Gastroesophageal sphincter (tissue), 4 donors: ENCODE data around the gene CASP8. TPM values are rescaled to one million over a fixed set of nuclear protein-coding genes. Genes with fewer than 3 reads are reported as not detected.

Experiments used
- ATAC-seq: fragments of 150-250 bp; one replicate; pipeline ENCODE4 v1.9.1; 2016; ENCODE audit warnings: mild to moderate bottlenecking, moderate library complexity
- H3K27ac ChIP-seq, 4 donors: fragments of 200-600 bp; sonication (generic) in 3 of 4; 1 replicate in 3 of 4; 2 replicates in 1 of 4; pipeline ENCODE4 v1.5.1; 2016 to 2019
- H3K27me3 ChIP-seq: fragments of 200-600 bp; sonication (generic); one replicate; pipeline ENCODE4 v1.5.1; 2019
- H3K36me3 ChIP-seq, 2 donors: fragments of 200-600 bp; sonication (generic); one replicate each; pipeline ENCODE4 v1.5.1; 2019; ENCODE audit warnings: control low read depth in 1 of 2
- H3K4me1 ChIP-seq, 3 donors: fragments of 200-600 bp; sonication (generic); 1 replicate in 2 of 3; 2 replicates in 1 of 3; pipeline ENCODE4 v1.5.1; 2016 to 2019; ENCODE audit warnings: control low read depth in 2 of 3
- H3K4me3 ChIP-seq, 2 donors: fragments of 200-600 bp; sonication (generic); one replicate each; pipeline ENCODE4 v1.5.1; 2019; ENCODE audit warnings: mild to moderate bottlenecking in 1 of 2, moderate library complexity in 1 of 2
- H3K9me3 ChIP-seq, 3 donors: fragments of 200-600 bp; sonication (generic); one replicate each; pipeline ENCODE4 v1.5.1; 2017 to 2019; ENCODE audit warnings: control low read depth in 2 of 3
- CTCF ChIP-seq, 4 experiments: fragments of 200-600 bp in 2 of 4; fragments of 450-650 bp in 2 of 4; sonication (generic) in 1 of 4; IDR thresholded peaks; one replicate each; pipeline ENCODE4 v1.5.1; 2017 to 2019; ENCODE audit warnings: antibody characterized with exemption in 4 of 4, mild to moderate bottlenecking in 2 of 4, moderate library complexity in 2 of 4
- EP300 ChIP-seq: sonication (generic); formaldehyde crosslinking; IDR thresholded peaks from one replicate; pipeline ENCODE4 v1.6.1; 2017; ENCODE audit warnings: antibody characterized with exemption, mild to moderate bottlenecking
- POLR2A ChIP-seq, 2 donors: fragments of 450-650 bp; IDR thresholded peaks; one replicate each; pipeline ENCODE4 v1.6.1; 2017; ENCODE audit warnings: antibody characterized with exemption in 2 of 2, mild to moderate bottlenecking in 2 of 2, moderate library complexity in 1 of 2
- POLR2AphosphoS5 ChIP-seq: sonication (generic); formaldehyde crosslinking; IDR thresholded peaks from one replicate; pipeline ENCODE4 v1.6.1; 2017; ENCODE audit warnings: antibody characterized with exemption
- WGBS, 2 donors: methylation state at CpG; one replicate each; pipeline ENCODE4 v1.1.5; 2018; ENCODE audit warnings: low coverage in 1 of 2; 5-methylcytosine and 5-hydroxymethylcytosine counted together
- total RNA-seq, 4 donors: library from RNA; depleted of rRNA; stranded (reverse); fragments of >200 nt; gene quantifications; one replicate each; pipeline ENCODE4 v1.1.0, GENCODE V29; 2016

The CASP8 gene
- total RNA-seq, 4 donors from 2014 or later: 6.4 to 12.3 (median 10.0) TPM

DNA sequence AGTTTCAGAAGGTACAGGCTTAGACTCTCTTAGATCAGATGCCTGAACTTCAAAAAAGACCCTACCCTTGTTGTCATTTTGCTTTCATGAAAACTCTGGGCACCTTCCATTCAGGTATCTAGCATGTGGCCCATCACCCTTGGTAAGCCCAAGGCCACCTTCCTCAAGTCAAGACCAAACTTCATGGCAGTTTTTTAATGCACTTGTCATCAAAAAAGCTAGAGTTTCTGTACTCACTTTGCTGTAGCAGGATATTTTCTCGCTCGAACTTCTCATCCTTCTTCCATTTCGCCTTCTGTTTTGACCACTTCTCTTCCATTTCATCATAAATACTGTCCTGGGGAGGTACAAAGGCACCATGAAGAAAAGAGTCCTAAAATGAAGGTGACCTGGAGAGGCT lies 48.6 kb downstream of the CASP8 start:
- H3K36me3 ChIP-seq: peaks cover 0 to 44% of the 10 kb centered on the region in 2 donors
- no peak for ATAC-seq
- TF ChIP-seq POLR2AphosphoS5: no peak
- TF ChIP-seq EP300: no peak
- TF ChIP-seq POLR2A (IDR thresholded peaks at IDR 0.05): no peak
- TF ChIP-seq CTCF (IDR thresholded peaks at IDR 0.05): no peak
- no peaks in the 10 kb centered on the region for H3K4me1 ChIP-seq
- no peaks in the 10 kb centered on the region for H3K27me3 ChIP-seq
- 83 to 100% methylated on average over 1 to 3 of the region's 3 CpGs for WGBS, 2 donors
- H3K4me3 ChIP-seq: no peak overlapping the region
- no peaks in the 10 kb centered on the region for H3K9me3 ChIP-seq
- H3K27ac ChIP-seq: no peak overlapping the region

- peaks cover 0 to 15% (median 0%) of the 10 kb centered on the region in 3 donors for H3K9me3 ChIP-seq
- no peak for ATAC-seq
- no peaks in the 10 kb centered on the region for H3K27me3 ChIP-seq
- H3K4me3 ChIP-seq: no peak overlapping the region
- peaks cover 0 to 23% of the 10 kb centered on the region in 2 donors for H3K36me3 ChIP-seq
- WGBS, 2 donors: 100% methylated on average over 2 of the region's 5 CpGs; no CpG with 5 or more reads in 1 of the 2 donors
- H3K4me1 ChIP-seq: no peaks in the 10 kb centered on the region
- H3K27ac ChIP-seq: no peak overlapping the region
- TF ChIP-seq CTCF (IDR thresholded peaks at IDR 0.05) (no peak), EP300 (no peak), POLR2A (IDR thresholded peaks at IDR 0.05) (no peak), POLR2AphosphoS5 (no peak)
These were observed 53.0 kb downstream of the CASP8 start for GRCh38 chr2:201313362-201313761.

GRCh38 chr2:201319511-201319910 lies 59.2 kb downstream of the CASP8 start:
- no peaks in the 10 kb centered on the region for H3K27me3 ChIP-seq
- no peak for TF ChIP-seq EP300
- WGBS, 2 donors: 38 to 39% methylated on average over 2 of the region's 2 CpGs
- H3K27ac ChIP-seq: no peak overlapping the region
- H3K36me3 ChIP-seq: peaks cover 0 to 20% of the 10 kb centered on the region in 2 donors
- ATAC-seq: no peak
- H3K9me3 ChIP-seq: peaks cover 0 to 44% (median 2%) of the 10 kb centered on the region in 3 donors
- H3K4me1 ChIP-seq: no peaks in the 10 kb centered on the region
- H3K4me3 ChIP-seq: no peak overlapping the region

- Histone ChIP-seq H3K4me1 (no peaks in the 10 kb centered on the region), H3K27me3 (no peaks in the 10 kb centered on the region), H3K27ac (no peak overlapping the region), H3K4me3 (no peak overlapping the region), H3K36me3 (peaks cover 0 to 20% of the 10 kb centered on the region in 2 donors), H3K9me3 (peaks cover 0 to 41% (median 2%) of the 10 kb centered on the region in 3 donors)
- no peak for ATAC-seq
- TF ChIP-seq POLR2A (IDR thresholded peaks at IDR 0.05): no peak
- 90% methylated on average over 3 of the region's 4 CpGs; no CpG with 5 or more reads in 1 of the 2 donors for WGBS, 2 donors
These were observed 59.9 kb downstream of the CASP8 start for GRCh38 chr2:201320257-201320656.

GRCh38 chr2:201320701-201321100 lies 60.4 kb downstream of the CASP8 start:
- no peak overlapping the region for H3K4me3 ChIP-seq
- H3K9me3 ChIP-seq: peaks cover 0 to 40% (median 2%) of the 10 kb centered on the region in 3 donors
- 50% methylated on average over 1 of the region's 4 CpGs; no CpG with 5 or more reads in 1 of the 2 donors for WGBS, 2 donors
- no peak for TF ChIP-seq CTCF (IDR thresholded peaks at IDR 0.05)
- TF ChIP-seq POLR2AphosphoS5: no peak
- TF ChIP-seq POLR2A (IDR thresholded peaks at IDR 0.05): no peak
- no peak for TF ChIP-seq EP300
- no peaks in the 10 kb centered on the region for H3K4me1 ChIP-seq
- H3K27ac ChIP-seq: no peak overlapping the region
- peaks cover 0 to 20% of the 10 kb centered on the region in 2 donors for H3K36me3 ChIP-seq
- no peaks in the 10 kb centered on the region for H3K27me3 ChIP-seq
- no peak for ATAC-seq

DNA sequence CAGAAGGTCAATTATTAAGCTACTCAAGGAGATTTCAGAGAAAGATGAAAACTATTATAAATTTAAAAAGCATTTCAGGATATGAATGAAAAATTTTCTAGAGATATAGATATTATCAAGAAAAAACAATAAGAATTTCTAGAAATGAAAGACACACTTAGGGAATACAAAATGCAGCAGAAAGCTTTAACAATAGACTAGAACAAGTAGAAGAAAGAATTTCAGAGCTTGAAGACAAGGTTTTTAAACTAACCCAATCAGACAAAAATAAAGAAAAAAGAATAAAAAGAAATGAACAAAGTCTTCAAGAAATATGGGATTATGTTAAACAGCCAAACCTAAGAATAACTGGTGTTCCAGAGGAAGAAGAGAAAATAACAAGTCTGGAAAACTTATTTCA lies 62.4 kb downstream of the CASP8 start:
- TF ChIP-seq POLR2A (IDR thresholded peaks at IDR 0.05) (no peak), POLR2AphosphoS5 (no peak)
- H3K27me3 ChIP-seq: no peaks in the 10 kb centered on the region
- no peaks in the 10 kb centered on the region for H3K4me1 ChIP-seq
- H3K27ac ChIP-seq: no peak overlapping the region
- peaks cover 0 to 53% (median 2%) of the 10 kb centered on the region in 3 donors for H3K9me3 ChIP-seq
- no peak overlapping the region for H3K4me3 ChIP-seq
- no peak for ATAC-seq
- peaks cover 0 to 20% of the 10 kb centered on the region in 2 donors for H3K36me3 ChIP-seq
